Mesendoderm (in vitro differentiated cells): Measurements from ENCODE around the gene CD34.
"Not testable (repeated sequence)": the region's sequence is repeated elsewhere in the genome, so short reads cannot be mapped to it uniquely, and the experiment has no call there.

ENCODE experiments used
- DNase-seq: peaks from one replicate; pipeline ENCODE4 v3.0.0; 2013
- H2AK5ac ChIP-seq: 2 replicates; pipeline ENCODE4 v1.6.1; 2013; ENCODE audit warnings: low read length, inconsistent platforms
- H2BK120ac ChIP-seq: 2 replicates; pipeline ENCODE4 v1.6.1; 2013; ENCODE audit warnings: low read depth, mild to moderate bottlenecking, low read length, moderate library complexity, mixed read lengths
- H2BK15ac ChIP-seq: replicated peaks from 2 replicates; pipeline ENCODE4 v1.6.1; 2013; ENCODE audit warnings: low read depth, mild to moderate bottlenecking, moderate library complexity
- H2BK5ac ChIP-seq: 2 replicates; pipeline ENCODE4 v1.6.1; 2013; ENCODE audit warnings: low read length, inconsistent platforms
- H3K18ac ChIP-seq: 2 replicates; pipeline ENCODE4 v1.6.1; 2013; ENCODE audit warnings: mild to moderate bottlenecking, low read length, mixed read lengths
- H3K23ac ChIP-seq: one replicate; pipeline ENCODE4 v1.6.1; 2013; ENCODE audit warnings: low read length
- H3K27ac ChIP-seq: 2 replicates; pipeline ENCODE4 v1.5.1; 2013; ENCODE audit warnings: low read depth, mild to moderate bottlenecking, inconsistent platforms, low read length, moderate library complexity
- H3K27me3 ChIP-seq: 2 replicates; pipeline ENCODE4 v1.6.1; 2013; ENCODE audit warnings: low read length, control low read depth, mild to moderate bottlenecking, inconsistent platforms; ENCODE audit not compliant: insufficient read depth, poor library complexity
- H3K36me3 ChIP-seq: 2 replicates; pipeline ENCODE4 v1.6.1; 2013; ENCODE audit warnings: low read length, inconsistent platforms; ENCODE audit not compliant: control insufficient read depth, insufficient read depth
- H3K4ac ChIP-seq: one replicate; pipeline ENCODE4 v1.6.1; 2013; ENCODE audit warnings: low read depth, mild to moderate bottlenecking, low read length, moderate library complexity
- H3K4me1 ChIP-seq: 2 replicates; pipeline ENCODE4 v1.6.1; 2013; ENCODE audit warnings: low read depth, low read length, inconsistent platforms; ENCODE audit not compliant: control insufficient read depth
- H3K4me2 ChIP-seq: 2 replicates; pipeline ENCODE4 v1.6.1; 2013; ENCODE audit warnings: low read length
- H3K4me3 ChIP-seq: 2 replicates; pipeline ENCODE4 v1.5.1; 2013; ENCODE audit warnings: mild to moderate bottlenecking, low read length
- H3K56ac ChIP-seq: one replicate; pipeline ENCODE4 v1.6.1; 2013; ENCODE audit warnings: low read length
- H3K79me1 ChIP-seq: 2 replicates; pipeline ENCODE4 v1.6.1; 2013; ENCODE audit warnings: low read length, inconsistent platforms
- H3K79me2 ChIP-seq: 2 replicates; pipeline ENCODE4 v1.6.1; 2013; ENCODE audit warnings: mild to moderate bottlenecking, low read length; ENCODE audit not compliant: control insufficient read depth, insufficient read depth
- H3K9ac ChIP-seq: 2 replicates; pipeline ENCODE4 v1.6.1; 2013; ENCODE audit warnings: low read length, inconsistent platforms
- H4K5ac ChIP-seq: one replicate; pipeline ENCODE4 v1.6.1; 2013; ENCODE audit warnings: low read length
- H4K8ac ChIP-seq: one replicate; pipeline ENCODE4 v1.6.1; 2013; ENCODE audit warnings: low read depth, mild to moderate bottlenecking, control low read depth, low read length, moderate library complexity
- WGBS: extraction: QIAGEN DNeasy Blood & Tissue Kit; methylation state at CpG from one replicate; pipeline ENCODE4 v1.1.7; 2013; ENCODE audit warnings: low lambda C conversion rate, missing lambda C conversion rate; ENCODE audit not compliant: insufficient coverage; ENCODE audit errors: extremely low coverage; 5-methylcytosine and 5-hydroxymethylcytosine counted together

Gene CD34

DNA sequence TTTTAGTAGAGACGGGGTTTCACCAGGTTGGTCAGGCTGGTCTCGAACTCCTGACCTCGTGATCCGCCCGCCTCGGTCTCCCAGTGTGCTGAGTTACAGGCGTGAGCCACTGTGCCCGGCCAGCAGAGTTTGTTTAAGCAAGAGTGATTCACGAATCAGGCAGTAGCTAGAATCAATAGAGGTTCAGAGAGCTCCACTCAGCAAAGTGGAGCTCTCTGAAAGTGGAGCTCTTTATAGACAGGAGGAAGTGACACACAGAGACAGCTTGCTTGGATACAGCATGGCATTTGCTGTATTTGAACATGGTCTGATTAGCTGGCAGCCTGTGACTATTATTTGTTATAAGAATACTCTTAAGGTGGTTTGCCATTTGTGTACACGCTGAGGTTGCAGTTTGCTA is 27.1 kb upstream of the CD34 start:
- Histone ChIP-seq H3K56ac (no peak overlapping the region), H3K79me2 (no peaks in the 10 kb centered on the region), H3K27ac (no peak overlapping the region), H2BK15ac (no peak overlapping the region), H4K8ac (no peak overlapping the region), H4K5ac (no peak overlapping the region), H3K36me3 (no peaks in the 10 kb centered on the region), H3K27me3 (no peaks in the 10 kb centered on the region), H2AK5ac (no peak overlapping the region), H3K79me1 (no peaks in the 10 kb centered on the region), H3K9ac (no peak overlapping the region), H2BK120ac (no peak overlapping the region), H3K4me2 (no peak overlapping the region), H3K18ac (no peak overlapping the region), H3K4ac (no peak overlapping the region), H3K4me1 (no peaks in the 10 kb centered on the region), H3K4me3 (no peak overlapping the region), H3K23ac (no peak overlapping the region), H2BK5ac (no peak overlapping the region)
- WGBS, result no CpG with 5 or more reads among the region's 10 CpGs
- no peak for DNase-seq

GRCh38 chr1:207937204-207937603 is 26.3 kb upstream of the CD34 start:
- H3K4me2 ChIP-seq, result no peak overlapping the region
- no peak overlapping the region for H3K56ac ChIP-seq
- no peak overlapping the region for H3K27ac ChIP-seq
- H3K4me1 ChIP-seq, result no peaks in the 10 kb centered on the region
- H3K27me3 ChIP-seq, result no peaks in the 10 kb centered on the region
- no peak overlapping the region for H2BK5ac ChIP-seq
- WGBS, result no CpG with 5 or more reads among the region's 3 CpGs
- H3K9ac ChIP-seq, result no peak overlapping the region
- no peaks in the 10 kb centered on the region for H3K79me2 ChIP-seq
- no peak overlapping the region for H3K4ac ChIP-seq
- H4K8ac ChIP-seq, result no peak overlapping the region
- no peaks in the 10 kb centered on the region for H3K79me1 ChIP-seq
- H2BK15ac ChIP-seq, result no peak overlapping the region
- no peak for DNase-seq
- H3K36me3 ChIP-seq, result no peaks in the 10 kb centered on the region
- H4K5ac ChIP-seq, result no peak overlapping the region
- no peak overlapping the region for H2AK5ac ChIP-seq
- H3K23ac ChIP-seq, result no peak overlapping the region
- H3K18ac ChIP-seq, result no peak overlapping the region
- no peak overlapping the region for H3K4me3 ChIP-seq
- no peak overlapping the region for H2BK120ac ChIP-seq

DNA sequence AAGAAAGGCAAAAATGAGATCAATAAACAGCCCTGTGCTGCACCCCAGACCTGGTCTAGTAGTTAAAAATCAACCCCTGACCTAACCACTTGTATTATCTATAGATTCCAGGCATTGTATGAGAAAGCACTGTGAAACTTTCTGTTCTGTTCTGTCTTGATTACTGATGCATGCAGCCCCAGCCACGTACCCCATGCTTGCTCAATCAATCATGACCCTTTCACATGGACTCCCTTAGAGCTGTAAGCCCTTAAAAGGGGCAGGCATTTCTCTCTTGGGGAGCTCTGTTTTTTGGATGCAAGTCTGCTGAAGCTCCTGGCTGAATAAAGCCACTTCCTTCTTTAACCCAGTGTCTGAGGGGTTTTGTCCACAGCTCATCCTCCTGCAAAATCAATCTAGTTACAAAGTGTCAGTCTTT is 24.2 kb upstream of the CD34 start:
- Histone ChIP-seq H3K79me2 (no peaks in the 10 kb centered on the region), H3K56ac (no peak overlapping the region), H2AK5ac (no peak overlapping the region), H3K4me1 (no peaks in the 10 kb centered on the region), H3K4ac (no peak overlapping the region), H3K18ac (no peak overlapping the region), H2BK5ac (no peak overlapping the region), H2BK120ac (peak overlapping the region; percentile 9), H3K79me1 (no peaks in the 10 kb centered on the region), H3K27me3 (no peaks in the 10 kb centered on the region), H3K4me3 (no peak overlapping the region), H3K9ac (no peak overlapping the region), H4K5ac (no peak overlapping the region), H3K27ac (no peak overlapping the region), H2BK15ac (no peak overlapping the region), H3K4me2 (no peak overlapping the region), H4K8ac (no peak overlapping the region), H3K23ac (no peak overlapping the region), H3K36me3 (no peaks in the 10 kb centered on the region)
- no peak for DNase-seq
- no CpG with 5 or more reads among the region's 1 CpG for WGBS

GRCh38 chr1:207933205-207933800 is 22.4 kb upstream of the CD34 start:
- peak overlapping the region; percentile 28 for H3K18ac ChIP-seq

DNA sequence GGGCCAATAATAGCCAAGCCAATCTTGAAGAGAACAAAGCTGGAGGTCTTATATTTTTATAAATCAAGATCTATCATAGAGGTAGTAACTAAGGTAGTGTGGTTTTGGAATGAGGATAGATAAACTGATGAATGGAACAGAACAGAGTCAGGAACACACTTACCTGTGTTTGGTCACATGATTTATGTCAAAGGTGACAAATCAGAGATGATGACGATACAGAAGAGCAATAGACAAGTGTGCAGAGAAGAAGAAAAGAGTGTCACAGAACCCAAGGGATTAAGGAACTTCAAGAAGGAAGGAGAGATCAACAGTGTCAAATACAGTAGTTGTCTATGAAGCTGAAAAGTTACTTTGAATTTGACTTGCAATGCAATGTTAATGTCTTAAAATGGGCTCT is 16.1 kb upstream of the CD34 start:
- no peaks in the 10 kb centered on the region for H3K36me3 ChIP-seq
- no peak overlapping the region for H3K9ac ChIP-seq
- no peak overlapping the region for H2BK120ac ChIP-seq
- H3K27me3 ChIP-seq, result no peaks in the 10 kb centered on the region
- H2BK5ac ChIP-seq, result no peak overlapping the region
- H3K4me2 ChIP-seq, result no peak overlapping the region
- H3K27ac ChIP-seq, result no peak overlapping the region
- no peaks in the 10 kb centered on the region for H3K4me1 ChIP-seq
- H3K79me2 ChIP-seq, result no peaks in the 10 kb centered on the region
- H3K23ac ChIP-seq, result no peak overlapping the region
- no peak overlapping the region for H4K8ac ChIP-seq
- no peak overlapping the region for H3K18ac ChIP-seq
- H3K4ac ChIP-seq, result no peak overlapping the region
- WGBS, result no CpG with 5 or more reads among the region's 1 CpG
- H3K79me1 ChIP-seq, result no peaks in the 10 kb centered on the region
- H4K5ac ChIP-seq, result no peak overlapping the region
- no peak overlapping the region for H2AK5ac ChIP-seq
- no peak overlapping the region for H3K56ac ChIP-seq
- H2BK15ac ChIP-seq, result no peak overlapping the region
- no peak for DNase-seq
- H3K4me3 ChIP-seq, result no peak overlapping the region

More at GRCh38 chr1:207933205-207933800, 22.4 kb upstream of the CD34 start:
- H3K27ac ChIP-seq, result no peak overlapping the region
- H3K79me1 ChIP-seq, result no peaks in the 10 kb centered on the region
- peak overlapping the region; percentile 38 for H2BK120ac ChIP-seq
- no peak overlapping the region for H2AK5ac ChIP-seq
- H3K79me2 ChIP-seq, result no peaks in the 10 kb centered on the region
- no peaks in the 10 kb centered on the region for H3K4me1 ChIP-seq
- peak; percentile 82 for DNase-seq
- no peak overlapping the region for H4K5ac ChIP-seq
- H2BK5ac ChIP-seq, result no peak overlapping the region
- H2BK15ac ChIP-seq, result no peak overlapping the region
- no peak overlapping the region for H3K4me2 ChIP-seq
- H3K36me3 ChIP-seq, result no peaks in the 10 kb centered on the region
- H3K4me3 ChIP-seq, result no peak overlapping the region
- no peak overlapping the region for H4K8ac ChIP-seq
- no peak overlapping the region for H3K23ac ChIP-seq
- H3K4ac ChIP-seq, result no peak overlapping the region
- H3K27me3 ChIP-seq, result no peaks in the 10 kb centered on the region
- WGBS, result no CpG with 5 or more reads among the region's 4 CpGs
- H3K56ac ChIP-seq, result no peak overlapping the region
- no peak overlapping the region for H3K9ac ChIP-seq

GRCh38 chr1:207925969-207926368 is 15.0 kb upstream of the CD34 start:
- not testable (repeated sequence) for H4K8ac ChIP-seq, H3K4me1 ChIP-seq, H3K27ac ChIP-seq, H2BK15ac ChIP-seq, H3K18ac ChIP-seq, H3K4me3 ChIP-seq, H3K27me3 ChIP-seq, DNase-seq, H2BK120ac ChIP-seq, H3K9ac ChIP-seq, H3K36me3 ChIP-seq, H3K79me1 ChIP-seq, H2BK5ac ChIP-seq, H3K4ac ChIP-seq, H4K5ac ChIP-seq, H3K23ac ChIP-seq, H3K56ac ChIP-seq, H3K4me2 ChIP-seq, H3K79me2 ChIP-seq, H2AK5ac ChIP-seq
- WGBS, result no CpG with 5 or more reads among the region's 3 CpGs
